ENCODE data around the gene LDAF1. TPM values are rescaled to one million over a fixed set of nuclear protein-coding genes. Genes with fewer than 3 reads are reported as not detected.

Gene LDAF1
- total RNA-seq, 3 donors from 2014 or later (not counting 1 experiment from before 2014, with no cell fraction given), result 4.6 to 12.9 (median 5.9) TPM

- no peak overlapping the region for H3K27ac ChIP-seq (ENCODE audit: low read length)
- no peak overlapping the region for H3K4me3 Mint-ChIP-seq
Observed at GRCh38 chr16:21163576-21163975, 5.1 kb downstream of the LDAF1 start.

GRCh38 chr16:21164521-21165168 lies 6.2 kb downstream of the LDAF1 start:
- ATAC-seq (no peak), DNase-seq (no peak)
- no peak overlapping the region for H3K27ac Mint-ChIP-seq
- no peak overlapping the region for H3K4me3 ChIP-seq (ENCODE audit: low read length)
- no peaks in the 10 kb centered on the region for H3K27me3 ChIP-seq (ENCODE audit: control insufficient read depth, insufficient read depth, low read length)
- H3K27me3 Mint-ChIP-seq (ENCODE audit: low read depth in 2 of 2), result no peaks in the 10 kb centered on the region
- H3K4me1 ChIP-seq (ENCODE audit: control insufficient read depth, insufficient read depth, low read length), result peaks cover 2% of the 10 kb centered on the region
- H3K27ac ChIP-seq (ENCODE audit: low read length), result no peak overlapping the region
- no peak for TF ChIP-seq CTCF (IDR thresholded peaks at IDR 0.05)
- no peaks in the 10 kb centered on the region for H3K36me3 ChIP-seq (ENCODE audit: control insufficient read depth, insufficient read depth, low read length)
- intact Hi-C loops (cut with micrococcal nuclease), result no loop called here
- no peaks in the 10 kb centered on the region for H3K9me3 ChIP-seq (ENCODE audit: control insufficient read depth, insufficient read depth, low read length)
- 96% methylated on average over 7 of the region's 7 CpGs for WGBS (ENCODE audit: insufficient coverage)
- no peaks in the 10 kb centered on the region for H3K36me3 Mint-ChIP-seq
- no peak overlapping the region for H3K4me3 Mint-ChIP-seq
- peaks cover 2% of the 10 kb centered on the region in 2 donors for H3K4me1 Mint-ChIP-seq
- H3K9me3 Mint-ChIP-seq, result no peaks in the 10 kb centered on the region

More at GRCh38 chr16:21163576-21163975, 5.1 kb downstream of the LDAF1 start:
- peaks cover 11 to 13% of the 10 kb centered on the region in 2 donors for H3K4me1 Mint-ChIP-seq
- ATAC-seq (no peak), DNase-seq (no peak)
- no peaks in the 10 kb centered on the region for H3K27me3 Mint-ChIP-seq (ENCODE audit: low read depth in 2 of 2)
- Histone ChIP-seq H3K4me3 (ENCODE audit: low read length) (no peak overlapping the region), H3K36me3 (ENCODE audit: control insufficient read depth, insufficient read depth, low read length) (no peaks in the 10 kb centered on the region), H3K4me1 (ENCODE audit: control insufficient read depth, insufficient read depth, low read length) (peaks cover 10% of the 10 kb centered on the region), H3K27me3 (ENCODE audit: control insufficient read depth, insufficient read depth, low read length) (no peaks in the 10 kb centered on the region), H3K9me3 (ENCODE audit: control insufficient read depth, insufficient read depth, low read length) (no peaks in the 10 kb centered on the region)
- no peaks in the 10 kb centered on the region for H3K36me3 Mint-ChIP-seq
- TF ChIP-seq CTCF (IDR thresholded peaks at IDR 0.05), result no peak
- 100% methylated on average over 4 of the region's 4 CpGs for WGBS (ENCODE audit: insufficient coverage)
- H3K27ac Mint-ChIP-seq, result no peak overlapping the region
- intact Hi-C loops (cut with micrococcal nuclease), result no loop called here
- no peaks in the 10 kb centered on the region for H3K9me3 Mint-ChIP-seq

- no peak for TF ChIP-seq CTCF (IDR thresholded peaks at IDR 0.05)
- no peaks in the 10 kb centered on the region for H3K36me3 Mint-ChIP-seq
- H3K4me1 Mint-ChIP-seq, result no peaks in the 10 kb centered on the region
Observed at GRCh38 chr16:21166561-21166961, 8.1 kb downstream of the LDAF1 start.

GRCh38 chr16:21167360-21167759 lies 8.9 kb downstream of the LDAF1 start:
- peaks cover 7% of the 10 kb centered on the region for H3K36me3 ChIP-seq (ENCODE audit: control insufficient read depth, insufficient read depth, low read length)

More at GRCh38 chr16:21166561-21166961, 8.1 kb downstream of the LDAF1 start:
- no peaks in the 10 kb centered on the region for H3K27me3 Mint-ChIP-seq (ENCODE audit: low read depth in 2 of 2)
- no peak overlapping the region for H3K27ac Mint-ChIP-seq
- H3K4me3 Mint-ChIP-seq, result no peak overlapping the region
- Histone ChIP-seq H3K36me3 (ENCODE audit: control insufficient read depth, insufficient read depth, low read length) (peaks cover 7% of the 10 kb centered on the region), H3K27ac (ENCODE audit: low read length) (no peak overlapping the region), H3K9me3 (ENCODE audit: control insufficient read depth, insufficient read depth, low read length) (no peaks in the 10 kb centered on the region), H3K27me3 (ENCODE audit: control insufficient read depth, insufficient read depth, low read length) (no peaks in the 10 kb centered on the region), H3K4me1 (ENCODE audit: control insufficient read depth, insufficient read depth, low read length) (no peaks in the 10 kb centered on the region), H3K4me3 (ENCODE audit: low read length) (no peak overlapping the region)
- ATAC-seq (no peak), DNase-seq (no peak)
- 92% methylated on average over 9 of the region's 9 CpGs for WGBS (ENCODE audit: insufficient coverage)
- intact Hi-C loops (cut with micrococcal nuclease), result no loop called here
- H3K9me3 Mint-ChIP-seq, result no peaks in the 10 kb centered on the region

More at GRCh38 chr16:21167360-21167759, 8.9 kb downstream of the LDAF1 start:
- Mint-ChIP-seq H3K27ac (no peak overlapping the region), H3K27me3 (ENCODE audit: low read depth in 2 of 2) (no peaks in the 10 kb centered on the region), H3K36me3 (no peaks in the 10 kb centered on the region), H3K4me1 (no peaks in the 10 kb centered on the region), H3K9me3 (no peaks in the 10 kb centered on the region), H3K4me3 (no peak overlapping the region)
- Histone ChIP-seq H3K9me3 (ENCODE audit: control insufficient read depth, insufficient read depth, low read length) (no peaks in the 10 kb centered on the region), H3K4me1 (ENCODE audit: control insufficient read depth, insufficient read depth, low read length) (no peaks in the 10 kb centered on the region), H3K27me3 (ENCODE audit: control insufficient read depth, insufficient read depth, low read length) (no peaks in the 10 kb centered on the region), H3K4me3 (ENCODE audit: low read length) (no peak overlapping the region), H3K27ac (ENCODE audit: low read length) (no peak overlapping the region)
- no peak for ATAC-seq
- WGBS (ENCODE audit: insufficient coverage), result 92% methylated on average over 9 of the region's 9 CpGs
- intact Hi-C loops (cut with micrococcal nuclease), result no loop called here
- no peak for DNase-seq
- TF ChIP-seq CTCF (IDR thresholded peaks at IDR 0.05), result no peak
